ENCODE measurements around the gene TBC1D22B.

Gene TBC1D22B

DNA sequence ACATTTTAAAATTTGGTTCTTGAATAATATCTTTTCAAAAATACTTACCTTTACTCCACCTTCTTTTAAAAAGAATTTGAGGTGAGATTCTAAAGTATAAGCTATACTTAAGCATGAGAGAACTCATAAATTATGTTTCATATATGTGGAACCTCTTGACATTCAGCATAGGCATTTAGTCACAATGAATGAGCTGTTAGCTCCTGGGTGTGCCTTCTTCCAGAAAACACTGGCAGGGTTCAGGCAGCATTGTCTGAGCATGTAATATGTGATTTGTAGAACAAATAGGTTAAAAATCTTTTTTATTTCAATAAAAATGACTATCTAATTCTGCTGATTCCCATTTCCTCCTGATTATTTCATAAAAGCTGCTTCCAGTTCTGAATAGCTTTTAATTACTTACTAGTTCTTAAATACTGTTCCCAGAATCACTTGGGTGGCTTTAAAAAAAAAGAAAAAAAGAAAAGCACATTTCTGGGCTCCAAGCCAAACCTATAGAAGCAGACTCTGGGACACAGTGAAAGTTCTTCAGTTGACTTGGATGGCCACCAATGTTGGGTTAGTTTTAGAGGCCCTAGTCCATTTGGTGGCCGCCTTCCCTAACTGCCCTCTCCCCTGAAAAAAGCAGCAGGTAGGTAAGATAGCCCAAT lies 116.4 kb downstream of the TBC1D22B start:
- no peak for DNase-seq (ENCODE audit: low read depth)
- TF ChIP-seq, protein P1, sequence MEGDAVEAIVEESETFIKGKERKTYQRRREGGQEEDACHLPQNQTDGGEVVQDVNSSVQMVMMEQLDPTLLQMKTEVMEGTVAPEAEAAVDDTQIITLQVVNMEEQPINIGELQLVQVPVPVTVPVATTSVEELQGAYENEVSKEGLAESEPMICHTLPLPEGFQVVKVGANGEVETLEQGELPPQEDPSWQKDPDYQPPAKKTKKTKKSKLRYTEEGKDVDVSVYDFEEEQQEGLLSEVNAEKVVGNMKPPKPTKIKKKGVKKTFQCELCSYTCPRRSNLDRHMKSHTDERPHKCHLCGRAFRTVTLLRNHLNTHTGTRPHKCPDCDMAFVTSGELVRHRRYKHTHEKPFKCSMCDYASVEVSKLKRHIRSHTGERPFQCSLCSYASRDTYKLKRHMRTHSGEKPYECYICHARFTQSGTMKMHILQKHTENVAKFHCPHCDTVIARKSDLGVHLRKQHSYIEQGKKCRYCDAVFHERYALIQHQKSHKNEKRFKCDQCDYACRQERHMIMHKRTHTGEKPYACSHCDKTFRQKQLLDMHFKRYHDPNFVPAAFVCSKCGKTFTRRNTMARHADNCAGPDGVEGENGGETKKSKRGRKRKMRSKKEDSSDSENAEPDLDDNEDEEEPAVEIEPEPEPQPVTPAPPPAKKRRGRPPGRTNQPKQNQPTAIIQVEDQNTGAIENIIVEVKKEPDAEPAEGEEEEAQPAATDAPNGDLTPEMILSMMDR (IDR thresholded peaks at IDR 0.05; ENCODE audit: insufficient read depth, low read depth, low read length, missing control alignments), result no peak
- no peak overlapping the region for H3K4me3 ChIP-seq (ENCODE audit: low read depth, low read length)

DNA sequence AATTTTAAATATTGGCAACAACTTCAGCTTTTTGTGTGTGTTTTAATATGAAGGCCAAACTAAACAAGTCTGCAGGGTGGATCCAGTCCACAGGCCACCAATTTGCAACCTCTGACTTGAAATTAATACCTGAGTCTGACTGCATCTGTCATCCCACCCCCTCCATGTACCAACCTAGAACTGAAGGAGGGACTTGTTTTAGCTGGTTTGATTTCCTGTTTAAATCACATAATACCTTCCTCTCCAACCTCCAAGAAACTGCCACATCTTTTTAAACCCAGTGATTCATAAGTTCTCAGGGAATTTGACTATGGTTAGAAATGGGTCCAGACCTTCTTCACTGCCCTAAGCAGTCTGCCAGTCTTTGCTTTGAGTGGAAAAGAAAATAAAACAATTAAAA lies 117.8 kb downstream of the TBC1D22B start:
- TF ChIP-seq, protein P1 (IDR thresholded peaks at IDR 0.05; ENCODE audit: insufficient read depth, low read depth, low read length, missing control alignments), result no peak
- no peak for DNase-seq (ENCODE audit: low read depth)
- H3K4me3 ChIP-seq (ENCODE audit: low read depth, low read length), result no peak overlapping the region

DNA sequence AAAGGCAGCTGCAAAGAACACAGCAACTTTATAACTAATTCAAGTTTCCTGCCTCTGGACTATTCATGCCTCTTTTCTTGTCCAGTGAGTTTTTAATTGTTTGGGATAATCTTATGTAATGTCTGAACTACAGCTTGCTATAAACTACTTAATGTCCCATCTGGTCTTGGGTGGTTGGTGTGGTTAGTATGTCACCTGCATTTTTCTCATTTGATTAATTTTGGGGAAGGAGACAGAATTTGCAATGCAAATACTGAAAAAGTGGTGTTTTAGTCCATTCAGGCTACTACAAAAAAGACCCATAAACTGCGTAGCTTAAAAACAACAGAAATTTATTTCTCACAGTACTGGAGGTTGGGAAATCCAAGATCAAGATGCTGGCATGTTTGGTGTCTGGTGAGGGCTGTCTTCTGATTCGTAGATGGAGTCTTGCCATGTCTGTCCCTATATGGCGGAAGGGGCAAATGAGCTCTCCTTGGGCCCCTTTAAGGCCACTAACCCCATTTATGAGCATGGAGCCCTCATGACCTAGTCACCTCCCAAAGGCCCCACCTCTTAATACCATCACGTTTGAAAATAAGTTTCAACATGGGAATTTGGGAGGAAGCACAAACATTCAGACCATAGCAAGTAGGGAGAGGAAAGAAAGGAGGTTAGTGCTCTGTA lies 118.6 kb downstream of the TBC1D22B start:
- TF ChIP-seq, protein P1 (IDR thresholded peaks at IDR 0.05; ENCODE audit: insufficient read depth, low read depth, low read length, missing control alignments), result no peak
- no peak for DNase-seq (ENCODE audit: low read depth)
- no peak overlapping the region for H3K4me3 ChIP-seq (ENCODE audit: low read depth, low read length)

DNA sequence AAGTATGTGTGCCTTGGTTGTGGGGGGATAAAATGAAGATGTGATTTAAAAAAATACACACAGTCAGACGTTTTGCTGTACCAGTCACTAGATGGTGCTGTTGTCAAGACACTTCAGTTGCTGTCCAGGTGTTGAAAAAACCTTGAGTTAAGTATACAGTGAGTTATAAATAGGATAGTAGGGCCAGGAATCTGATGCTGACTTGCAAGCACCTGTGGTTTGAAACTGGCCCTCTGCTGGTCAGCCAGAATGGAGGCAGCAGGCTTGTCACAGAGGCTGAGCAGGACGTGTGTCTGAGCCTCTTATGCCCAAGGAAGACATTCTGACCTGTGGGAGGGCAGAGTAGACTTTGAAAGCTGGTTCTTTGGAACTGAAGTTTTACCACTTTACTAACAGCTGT lies 124.0 kb downstream of the TBC1D22B start:
- no peak overlapping the region for H3K4me3 ChIP-seq (ENCODE audit: low read depth, low read length)
- DNase-seq (ENCODE audit: low read depth), result peak; percentile 83
- TF ChIP-seq, protein P1 (IDR thresholded peaks at IDR 0.05; ENCODE audit: insufficient read depth, low read depth, low read length, missing control alignments), result peak; percentile 67

Data from GM12865 (cell line).